Ramos (cell line): ENCODE results near the gene SPNS3.

Experiments used
- in situ Hi-C: fragments of 300-500 bp; cut with MboI; formaldehyde crosslinking; loops from one replicate; pipeline ENCODE4 v1.14.3; 2022; ENCODE audit warnings: low sequenced_read_pairs; ENCODE audit not compliant: unreplicated experiment

Gene SPNS3

DNA sequence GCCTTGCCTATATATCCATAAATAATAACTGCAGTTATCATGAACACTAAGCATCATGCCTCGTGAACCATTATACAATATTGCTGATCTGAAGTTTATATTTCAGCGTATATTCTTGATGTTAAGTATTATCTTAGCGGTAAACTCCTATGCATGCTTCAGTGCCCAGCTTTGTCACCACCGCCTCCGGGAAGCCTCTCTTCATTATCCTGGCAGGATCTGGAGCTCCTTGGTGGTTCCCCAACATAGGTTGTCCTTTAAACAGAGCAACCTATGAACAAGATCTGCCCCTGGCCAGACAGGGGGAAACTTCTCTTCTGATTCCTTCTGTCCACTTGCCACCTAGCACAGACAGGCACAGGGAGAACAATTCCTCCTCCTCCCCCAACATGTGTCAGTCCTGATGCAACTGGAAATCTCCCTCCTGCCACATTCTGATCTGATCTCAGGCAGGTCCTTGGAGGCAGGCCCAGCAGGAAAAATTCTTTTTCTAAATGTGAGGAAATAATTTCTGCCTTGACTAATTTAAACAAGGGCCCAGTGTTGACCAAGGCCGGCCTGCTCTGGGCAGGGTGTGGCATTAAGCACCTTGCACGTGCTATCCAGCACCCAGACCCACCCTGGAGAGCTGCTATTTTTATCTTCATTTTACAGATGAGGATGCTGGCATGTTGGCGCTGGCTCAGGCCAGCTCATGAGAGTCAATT lies 87.3 kb downstream of the SPNS3 start:
- in situ Hi-C loops, result no loop called here

GRCh38 chr17:4522661-4523060 lies 88.9 kb downstream of the SPNS3 start:
- in situ Hi-C loops, result no loop called here

- in situ Hi-C loops, result no loop called here
Measured at GRCh38 chr17:4523946-4524345, 90.2 kb downstream of the SPNS3 start.

DNA sequence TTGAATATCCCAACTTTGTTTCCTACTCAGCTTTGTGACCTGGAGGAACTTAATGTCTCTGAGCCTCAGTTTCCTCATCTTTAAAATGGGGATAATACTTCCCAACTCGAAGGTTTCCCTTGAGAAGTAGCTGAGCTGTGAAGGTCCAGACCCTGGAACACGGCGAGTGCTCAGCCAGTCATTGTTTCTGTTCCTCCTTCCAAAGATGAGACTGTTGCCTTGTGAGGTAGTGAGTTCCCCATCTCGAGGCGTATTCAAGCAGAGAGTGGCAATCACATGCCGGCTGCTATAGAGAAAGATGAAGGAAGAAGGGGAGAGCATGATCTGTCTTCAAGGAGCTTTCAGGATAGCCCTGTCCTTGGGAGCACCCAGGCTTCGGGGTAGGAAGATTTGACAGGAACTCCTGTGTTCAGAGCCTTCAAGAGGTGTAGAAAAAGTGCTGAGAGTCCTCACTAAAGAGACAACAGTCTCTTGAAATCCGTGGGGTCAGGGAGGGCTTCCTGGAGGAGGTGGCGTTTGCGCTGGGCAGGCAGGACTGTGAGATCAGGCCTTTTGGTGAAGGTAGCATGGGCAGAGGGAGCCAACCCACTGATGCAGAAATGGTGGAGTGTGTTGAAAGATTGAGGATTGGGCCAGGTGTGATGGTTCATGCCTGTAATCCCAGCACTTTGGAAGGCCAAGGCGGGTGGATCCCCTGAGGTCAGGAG lies 92.1 kb downstream of the SPNS3 start:
- in situ Hi-C loops, result no loop called here

- in situ Hi-C loops, result no loop called here
Measured at GRCh38 chr17:4527134-4527533, 93.4 kb downstream of the SPNS3 start.

GRCh38 chr17:4527566-4528125 lies 93.9 kb downstream of the SPNS3 start:
- in situ Hi-C loops, result no loop called here

- in situ Hi-C loops, result no loop called here
Measured at GRCh38 chr17:4529533-4530152, 95.9 kb downstream of the SPNS3 start.

- in situ Hi-C loops, result no loop called here
Measured at GRCh38 chr17:4530799-4531730, 97.3 kb downstream of the SPNS3 start.

DNA sequence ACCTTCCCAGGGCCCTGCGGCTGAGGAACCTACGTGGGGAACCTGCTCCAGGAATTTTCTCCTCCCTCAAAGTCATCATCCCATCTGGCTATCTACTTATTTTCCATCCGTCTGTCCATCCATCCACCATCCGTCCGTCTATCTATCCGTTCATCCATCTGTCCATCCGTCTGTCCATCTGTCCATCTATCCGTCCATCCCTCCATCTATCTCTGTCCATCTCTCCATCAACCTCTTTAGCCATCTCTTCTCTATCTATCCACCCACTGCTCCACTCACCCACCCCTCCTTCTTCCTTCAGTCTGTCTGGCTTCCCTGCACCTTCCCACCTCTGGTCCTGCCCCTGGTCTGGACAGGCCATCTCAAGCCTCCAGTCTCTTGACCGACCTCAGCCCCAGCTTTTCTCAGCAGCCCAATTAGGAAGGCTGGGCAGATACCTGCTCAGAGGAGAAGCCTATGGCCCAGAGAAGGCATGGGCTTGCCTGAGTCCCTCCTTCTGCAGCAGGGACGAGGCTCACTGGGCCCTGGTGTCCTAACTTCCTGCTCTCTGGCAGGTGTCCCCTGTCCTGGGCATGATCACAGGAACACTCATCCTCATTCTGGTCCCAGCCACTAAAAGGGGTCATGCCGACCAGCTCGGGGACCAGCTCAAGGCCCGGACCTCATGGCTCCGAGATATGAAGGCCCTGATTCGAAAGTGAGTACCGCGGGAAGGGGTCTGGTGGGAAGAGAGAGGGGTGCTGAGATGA lies 98.4 kb downstream of the SPNS3 start:
- in situ Hi-C loops, result no loop called here

GRCh38 chr17:4532860-4533522 lies 99.3 kb downstream of the SPNS3 start:
- in situ Hi-C loops, result no loop called here

DNA sequence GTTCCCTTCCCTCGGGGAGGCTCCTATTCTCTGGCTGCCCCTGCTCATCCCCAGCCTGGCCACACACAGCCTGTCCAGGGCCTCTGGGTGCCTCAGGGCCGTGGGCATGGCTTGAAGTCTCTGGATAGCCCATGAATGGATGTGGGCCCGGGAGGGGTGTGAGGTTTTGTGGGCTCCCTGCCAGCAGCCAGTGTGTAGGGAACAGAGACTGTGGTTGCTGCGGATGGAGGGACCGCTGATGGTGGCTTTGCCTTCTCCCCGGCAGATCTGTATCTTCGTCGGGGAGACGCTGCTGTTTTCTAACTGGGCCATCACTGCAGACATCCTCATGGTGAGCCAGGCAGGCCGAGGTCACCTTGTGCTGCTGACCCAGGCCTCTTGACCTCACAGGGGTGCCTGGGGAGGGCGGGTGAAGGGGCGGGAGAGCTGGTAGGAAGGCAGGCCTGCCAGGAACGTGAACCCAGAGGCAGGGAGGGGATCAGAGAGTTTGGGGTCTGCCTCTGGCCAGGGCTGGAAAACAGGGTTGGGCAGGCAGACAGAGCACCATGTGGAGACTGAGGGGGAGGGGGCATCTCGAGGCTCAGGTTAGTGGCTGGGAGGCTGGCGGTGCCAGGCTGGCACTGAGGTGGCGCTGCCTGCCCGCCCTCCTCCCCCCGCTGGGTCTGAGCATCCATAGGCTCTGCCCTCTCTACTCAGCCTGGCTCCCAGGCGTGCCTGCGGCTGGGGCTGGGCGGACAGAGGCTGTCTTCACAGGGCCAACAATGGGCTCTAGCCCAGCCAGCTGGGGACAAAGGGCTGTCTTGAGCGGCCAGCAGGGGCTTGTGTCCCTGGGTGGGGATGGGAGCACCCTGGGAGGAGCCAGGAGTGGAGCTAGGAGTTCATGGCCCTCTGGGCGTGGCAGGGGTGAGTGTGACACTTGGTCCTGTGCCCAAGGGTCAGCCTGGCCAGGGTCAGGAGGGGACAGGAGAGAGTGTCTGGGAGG lies 100.1 kb downstream of the SPNS3 start:
- in situ Hi-C loops, result no loop called here

GRCh38 chr17:4534515-4534914 lies 100.8 kb downstream of the SPNS3 start:
- in situ Hi-C loops, result no loop called here

DNA sequence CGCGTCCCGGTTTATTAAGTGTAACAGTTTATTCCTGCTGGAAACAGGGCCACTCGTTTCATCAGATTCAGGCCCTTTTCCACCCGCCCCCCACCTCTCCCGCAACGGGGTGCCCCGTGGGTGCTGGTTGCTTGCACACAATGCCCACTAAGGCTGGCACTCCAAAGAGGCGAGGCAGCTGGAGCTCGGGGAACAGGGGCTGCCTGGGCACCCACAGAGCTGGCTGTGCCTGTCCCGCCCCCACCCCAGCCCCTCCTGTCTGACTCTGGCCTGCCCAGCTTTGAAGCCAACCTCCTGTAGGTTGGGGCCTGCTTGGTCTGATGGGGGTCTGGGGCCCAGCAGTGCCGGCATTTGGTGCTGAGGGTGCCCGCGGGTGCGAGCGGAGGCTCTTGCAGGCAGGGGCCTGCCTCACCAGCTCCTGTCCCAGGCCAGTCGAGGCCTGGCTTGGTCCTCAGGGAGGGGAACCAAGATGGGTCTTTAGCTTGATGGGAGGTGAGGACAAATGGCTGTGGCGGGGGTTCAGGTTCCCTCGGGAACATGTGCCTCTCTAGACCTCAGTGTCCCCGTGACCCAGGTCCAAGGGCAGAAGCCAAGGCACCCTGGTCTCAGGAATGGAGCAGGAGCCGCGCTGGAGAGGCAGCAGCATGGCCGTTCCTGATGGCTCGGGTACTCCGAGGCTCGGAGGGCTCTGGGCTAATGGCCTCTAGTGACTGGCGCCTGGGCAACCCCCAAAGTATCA lies 101.4 kb downstream of the SPNS3 start:
- in situ Hi-C loops, result no loop called here

GRCh38 chr17:4535667-4536258 lies 102.0 kb downstream of the SPNS3 start:
- in situ Hi-C loops, result no loop called here

- in situ Hi-C loops, result no loop called here
Measured at GRCh38 chr17:4536259-4536741, 102.6 kb downstream of the SPNS3 start.

GRCh38 chr17:4536742-4537411 lies 103.1 kb downstream of the SPNS3 start:
- in situ Hi-C loops, result no loop called here
